CD8-positive, alpha-beta memory T cell (primary cell): Measurements from ENCODE around the gene MAPKAPK2. TPM values are rescaled to one million over a fixed set of nuclear protein-coding genes. Genes with fewer than 3 reads are reported as not detected.

ENCODE experiments used
- CTCF ChIA-PET: fragments of 350-600 bp; sonication (Branson Sonifier 250); formaldehyde crosslinking; loops from one replicate; lab custom pipeline; 2021; ENCODE audit warnings: antibody characterized with exemption; lab: Charles Lee
- POLR2A ChIA-PET: fragments of 350-600 bp; sonication (Branson Sonifier 250); formaldehyde crosslinking; loops from one replicate; lab custom pipeline; 2021; ENCODE audit warnings: antibody characterized with exemption; lab: Charles Lee
- DNase-seq, 5 donors: peaks; one replicate each; pipeline versions ENCODE4 v3.0.0 to v3.0.0-alpha.2; 2020 to 2022; ENCODE audit warnings: mixed read lengths in 1 of 5
- H3K27ac ChIP-seq: one replicate; pipeline ENCODE4 v1.7.0; 2013; ENCODE audit warnings: low read depth, mild to moderate bottlenecking, low read length, moderate library complexity
- H3K27me3 ChIP-seq: 2 replicates; pipeline ENCODE4 v1.7.0; 2013; ENCODE audit warnings: low read length, mild to moderate bottlenecking; ENCODE audit not compliant: insufficient read depth, poor library complexity, severe bottlenecking
- H3K36me3 ChIP-seq: 2 replicates; pipeline ENCODE4 v1.7.0; 2013; ENCODE audit warnings: mild to moderate bottlenecking, low read length, moderate library complexity; ENCODE audit not compliant: insufficient read depth
- H3K4me1 ChIP-seq: 2 replicates; pipeline ENCODE4 v1.7.0; 2013; ENCODE audit warnings: mild to moderate bottlenecking, low read length, moderate library complexity; ENCODE audit not compliant: insufficient read depth
- H3K4me3 ChIP-seq: 2 replicates; pipeline ENCODE4 v1.7.0; 2013; ENCODE audit warnings: mild to moderate bottlenecking, low read length
- H3K9me3 ChIP-seq: 2 replicates; pipeline ENCODE4 v1.7.0; 2013; ENCODE audit warnings: mild to moderate bottlenecking, low read length
- H3K27ac Mint-ChIP-seq, 8 donors: one replicate each; pipeline ENCODE4 v1.8.0; 2020 to 2021; ENCODE audit warnings: mixed read lengths in 8 of 8, mild to moderate bottlenecking in 6 of 8, inconsistent platforms in 3 of 8, moderate library complexity in 3 of 8
- H3K27me3 Mint-ChIP-seq, 2 donors: one replicate each; pipeline ENCODE4 v1.8.0; 2020 to 2021; ENCODE audit warnings: mixed read lengths in 2 of 2, mild to moderate bottlenecking in 1 of 2, moderate library complexity in 1 of 2
- H3K36me3 Mint-ChIP-seq, 3 donors: one replicate each; pipeline ENCODE4 v1.8.0; 2020 to 2021; ENCODE audit warnings: mixed read lengths in 3 of 3, inconsistent platforms in 1 of 3, mild to moderate bottlenecking in 1 of 3
- H3K4me1 Mint-ChIP-seq, 3 donors: one replicate each; pipeline ENCODE4 v1.8.0; 2020 to 2021; ENCODE audit warnings: mixed read lengths in 3 of 3, inconsistent platforms in 1 of 3, mild to moderate bottlenecking in 1 of 3
- H3K4me3 Mint-ChIP-seq, 7 donors: one replicate each; pipeline ENCODE4 v1.8.0; 2020 to 2021; ENCODE audit warnings: mixed read lengths in 7 of 7, mild to moderate bottlenecking in 6 of 7, moderate library complexity in 4 of 7, inconsistent platforms in 2 of 7
- H3K9me3 Mint-ChIP-seq, 5 donors: one replicate each; pipeline ENCODE4 v1.8.0; 2020 to 2022; ENCODE audit warnings: mixed read lengths in 5 of 5, mild to moderate bottlenecking in 3 of 5, moderate library complexity in 2 of 5, inconsistent platforms in 1 of 5
- polyA plus RNA-seq: library from polyadenylated mRNA; unstranded; fragments of 300-500 nt; fragmentation: Illumina TruSeq; gene quantifications from one replicate; pipeline ENCODE4 v1.2.3, GENCODE V29; 2021
- total RNA-seq, 2 experiments: library from RNA; stranded (reverse); gene quantifications; one replicate each; pipeline ENCODE4 v1.2.3, GENCODE V29; 2021

MAPKAPK2 gene
- total and polyA plus RNA-seq, 3 experiments from 2014 or later: 5.0 to 79.1 (median 78.4) TPM

DNA sequence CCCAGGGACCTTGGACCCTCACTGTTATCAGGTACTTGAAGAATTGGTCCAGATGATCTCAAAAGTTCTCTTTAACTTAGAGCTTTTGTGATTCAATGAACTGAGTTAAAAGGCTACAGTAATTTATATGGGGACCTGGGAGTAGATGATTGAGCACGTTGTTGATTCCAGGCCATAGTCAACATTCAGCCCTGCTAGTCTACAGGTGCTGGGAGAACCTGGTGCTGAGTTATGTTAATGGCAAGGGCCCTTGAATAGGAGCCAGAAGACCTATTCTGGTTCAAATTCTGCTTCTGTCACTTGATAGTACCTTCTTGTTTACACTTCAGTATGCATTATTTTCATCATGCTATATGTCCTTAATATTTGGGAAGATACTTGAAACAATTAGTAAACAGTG is 38.2 kb upstream of the MAPKAPK2 start:
- DNase-seq: no peak
- ChIA-PET CTCF (no interaction called here), POLR2A (no interaction called here)
- H3K9me3 Mint-ChIP-seq: no peaks in the 10 kb centered on the region
- H3K27ac Mint-ChIP-seq: no peak overlapping the region
- H3K36me3 Mint-ChIP-seq: peaks cover 0 to 4% (median 0%) of the 10 kb centered on the region in 3 donors
- Histone ChIP-seq H3K27me3 (no peaks in the 10 kb centered on the region), H3K4me1 (no peaks in the 10 kb centered on the region), H3K4me3 (no peak overlapping the region), H3K36me3 (no peaks in the 10 kb centered on the region), H3K9me3 (no peaks in the 10 kb centered on the region), H3K27ac (no peak overlapping the region)
- no peak overlapping the region for H3K4me3 Mint-ChIP-seq
- no peaks in the 10 kb centered on the region for H3K4me1 Mint-ChIP-seq
- H3K27me3 Mint-ChIP-seq: peaks cover 0 to 4% of the 10 kb centered on the region in 2 donors

DNA sequence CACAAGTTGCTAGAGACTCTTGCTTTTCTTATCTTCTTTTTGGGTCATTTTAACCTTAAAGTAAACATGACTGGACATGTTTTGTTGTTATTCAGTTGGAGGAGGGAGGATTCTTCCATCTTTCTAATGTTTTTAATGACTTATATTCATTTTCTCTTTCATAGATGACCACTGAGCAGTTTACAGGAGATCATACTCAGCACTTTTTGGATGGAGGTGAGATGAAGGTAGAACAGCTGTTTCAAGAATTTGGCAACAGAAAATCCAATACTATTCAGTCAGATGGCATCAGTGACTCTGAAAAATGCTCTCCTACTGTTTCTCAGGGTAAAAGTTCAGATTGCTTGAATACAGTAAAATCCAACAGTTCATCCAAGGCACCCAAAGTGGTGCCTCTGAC is 37.5 kb upstream of the MAPKAPK2 start:
- no peaks in the 10 kb centered on the region for H3K36me3 ChIP-seq
- no peaks in the 10 kb centered on the region for H3K9me3 ChIP-seq
- ChIA-PET POLR2A (no interaction called here), CTCF (interaction anchor here (1.4 kb wide), 1 partner anchor 17 kb away, joined by 6 read pairs; no protein-coding TSS in a partner anchor)
- Mint-ChIP-seq H3K27me3 (peaks cover 0 to 4% of the 10 kb centered on the region in 2 donors), H3K4me1 (no peaks in the 10 kb centered on the region), H3K9me3 (no peaks in the 10 kb centered on the region), H3K4me3 (no peak overlapping the region), H3K36me3 (peaks cover 0 to 4% (median 0%) of the 10 kb centered on the region in 3 donors), H3K27ac (no peak overlapping the region)
- DNase-seq: no peak
- H3K27me3 ChIP-seq: no peaks in the 10 kb centered on the region
- no peaks in the 10 kb centered on the region for H3K4me1 ChIP-seq
- no peak overlapping the region for H3K4me3 ChIP-seq
- no peak overlapping the region for H3K27ac ChIP-seq

DNA sequence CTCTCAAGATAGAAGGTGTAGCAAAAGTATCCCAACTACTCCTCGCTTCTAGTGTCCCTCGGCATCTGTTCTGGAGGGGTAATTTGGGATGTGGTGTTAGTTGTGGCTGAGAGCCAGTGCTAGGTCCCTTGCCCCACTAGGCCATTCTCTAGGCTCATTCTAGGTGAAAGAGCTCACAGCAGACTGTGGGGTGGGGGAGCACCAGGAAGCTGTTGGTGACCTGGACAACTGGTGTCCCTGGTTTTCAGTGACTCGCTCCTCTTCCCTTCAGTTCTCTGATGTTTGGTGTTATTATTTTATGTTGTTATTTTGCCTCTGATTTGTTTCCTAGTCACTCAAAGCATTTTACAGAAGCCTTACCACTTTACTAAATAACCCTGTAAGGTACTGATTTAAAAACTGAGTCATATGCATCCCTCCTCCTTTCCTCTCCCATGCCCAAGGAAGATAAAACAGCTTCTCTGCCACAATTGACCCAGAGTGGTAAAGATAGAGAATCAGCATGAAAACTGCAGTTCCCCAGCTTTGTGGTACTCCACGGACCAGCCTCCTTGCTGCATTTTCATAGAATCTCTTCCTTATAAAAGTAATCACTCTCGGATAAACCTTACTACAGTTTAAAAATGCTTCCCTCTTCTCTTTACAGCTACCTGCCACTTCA is 35.3 kb upstream of the MAPKAPK2 start:
- Mint-ChIP-seq H3K36me3 (peaks cover 0 to 4% (median 0%) of the 10 kb centered on the region in 3 donors), H3K9me3 (no peaks in the 10 kb centered on the region), H3K27me3 (peaks cover 0 to 2% of the 10 kb centered on the region in 2 donors), H3K4me1 (no peaks in the 10 kb centered on the region), H3K27ac (no peak overlapping the region), H3K4me3 (no peak overlapping the region)
- DNase-seq: no peak
- ChIA-PET POLR2A (interaction anchor here (0.6 kb wide), 1 partner anchor 96 kb away, joined by 4 read pairs; no protein-coding TSS in a partner anchor), CTCF (interaction anchor here (0.8 to 3.5 kb wide), 7 partner anchors 10 to 37 kb away, joined by 3 to 13 read pairs (median 4); partner anchors contain the start of genes DYRK3 and EIF2D)
- Histone ChIP-seq H3K36me3 (no peaks in the 10 kb centered on the region), H3K9me3 (no peaks in the 10 kb centered on the region), H3K27ac (no peak overlapping the region), H3K4me1 (no peaks in the 10 kb centered on the region), H3K27me3 (no peaks in the 10 kb centered on the region), H3K4me3 (no peak overlapping the region)

DNA sequence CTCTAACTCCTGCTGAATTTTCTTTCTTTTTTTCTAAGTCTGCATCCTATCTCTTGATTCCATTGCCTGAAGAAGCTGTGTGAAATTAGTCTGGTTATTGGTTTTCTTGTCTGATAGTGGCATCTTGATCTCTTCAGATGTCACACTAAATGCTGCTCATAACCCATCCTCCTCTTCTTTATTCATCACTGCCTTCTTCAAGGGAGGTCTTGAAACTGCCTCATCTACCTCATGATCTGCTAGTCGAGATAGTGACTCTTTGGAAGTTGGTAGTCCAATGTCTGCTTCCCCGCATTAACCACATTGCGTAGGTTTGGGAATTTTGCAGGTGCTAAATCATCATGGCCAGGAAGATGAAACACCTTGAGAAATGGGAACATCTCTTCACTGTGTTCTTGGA is 33.7 kb upstream of the MAPKAPK2 start:
- no peak for DNase-seq
- Mint-ChIP-seq H3K9me3 (no peaks in the 10 kb centered on the region), H3K27me3 (peaks cover 0 to 3% of the 10 kb centered on the region in 2 donors), H3K4me3 (no peak overlapping the region), H3K36me3 (peaks cover 0 to 4% (median 0%) of the 10 kb centered on the region in 3 donors), H3K27ac (no peak overlapping the region), H3K4me1 (no peaks in the 10 kb centered on the region)
- no peaks in the 10 kb centered on the region for H3K9me3 ChIP-seq
- H3K27ac ChIP-seq: no peak overlapping the region
- H3K4me3 ChIP-seq: no peak overlapping the region
- CTCF ChIA-PET: interaction anchor here (1.0 to 3.5 kb wide), 2 partner anchors 8 to 60 kb away, joined by 3 to 13 read pairs; no protein-coding TSS in a partner anchor
- H3K27me3 ChIP-seq: no peaks in the 10 kb centered on the region
- POLR2A ChIA-PET: no interaction called here
- no peaks in the 10 kb centered on the region for H3K36me3 ChIP-seq
- H3K4me1 ChIP-seq: no peaks in the 10 kb centered on the region

DNA sequence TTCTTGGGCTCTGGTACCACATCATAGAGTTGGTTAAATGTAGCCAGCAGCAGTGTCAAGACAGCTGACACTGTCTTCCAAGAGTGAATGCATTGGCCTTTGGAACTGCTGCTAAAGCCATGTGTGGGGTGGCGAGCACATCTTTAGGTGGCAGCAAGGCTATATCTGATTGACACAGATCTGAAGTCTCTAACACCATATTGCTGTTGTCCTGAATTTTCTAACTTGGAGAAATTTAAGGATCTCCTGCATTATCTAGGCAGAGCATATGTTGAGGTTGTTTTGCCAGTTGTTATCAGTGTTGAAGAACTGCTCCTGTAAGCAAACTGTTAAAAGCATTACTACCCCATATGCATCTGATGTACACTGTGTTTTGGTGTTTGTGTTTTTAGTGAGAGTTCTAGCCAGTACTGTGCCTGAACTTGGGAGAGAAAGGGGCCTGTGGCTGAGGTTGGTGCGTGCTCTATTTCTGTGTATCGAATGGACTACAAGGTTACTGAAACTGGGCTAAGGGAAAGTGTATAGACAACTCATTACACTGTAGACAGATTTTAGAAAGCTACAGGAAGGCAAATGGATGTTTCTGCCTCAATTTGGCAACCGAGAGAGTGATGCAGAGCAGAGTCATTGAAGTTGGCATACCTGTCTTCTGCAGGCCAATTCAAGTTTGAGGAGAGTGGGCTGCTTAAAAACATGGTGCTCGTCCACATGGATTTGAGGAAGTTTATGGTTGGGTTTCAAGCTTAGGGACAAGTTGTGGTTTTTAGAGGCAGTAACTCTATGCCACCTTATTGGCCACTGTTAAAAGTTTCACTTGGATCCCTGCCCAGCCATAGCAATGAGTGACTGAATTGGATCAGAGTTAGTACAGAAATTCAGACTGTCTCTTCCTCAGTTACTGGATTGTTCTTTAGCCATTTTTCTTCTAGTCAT is 32.5 kb upstream of the MAPKAPK2 start:
- Histone ChIP-seq H3K27me3 (no peaks in the 10 kb centered on the region), H3K4me1 (no peaks in the 10 kb centered on the region), H3K36me3 (no peaks in the 10 kb centered on the region), H3K27ac (peak overlapping the region; percentile 32), H3K4me3 (no peak overlapping the region), H3K9me3 (no peaks in the 10 kb centered on the region)
- Mint-ChIP-seq H3K4me3 (no peak overlapping the region), H3K4me1 (no peaks in the 10 kb centered on the region), H3K36me3 (peaks cover 0 to 4% (median 0%) of the 10 kb centered on the region in 3 donors), H3K27me3 (peaks cover 3 to 4% of the 10 kb centered on the region in 2 donors), H3K27ac (no peak overlapping the region), H3K9me3 (no peaks in the 10 kb centered on the region)
- no peak for DNase-seq
- POLR2A ChIA-PET: no interaction called here
- CTCF ChIA-PET: no interaction called here

DNA sequence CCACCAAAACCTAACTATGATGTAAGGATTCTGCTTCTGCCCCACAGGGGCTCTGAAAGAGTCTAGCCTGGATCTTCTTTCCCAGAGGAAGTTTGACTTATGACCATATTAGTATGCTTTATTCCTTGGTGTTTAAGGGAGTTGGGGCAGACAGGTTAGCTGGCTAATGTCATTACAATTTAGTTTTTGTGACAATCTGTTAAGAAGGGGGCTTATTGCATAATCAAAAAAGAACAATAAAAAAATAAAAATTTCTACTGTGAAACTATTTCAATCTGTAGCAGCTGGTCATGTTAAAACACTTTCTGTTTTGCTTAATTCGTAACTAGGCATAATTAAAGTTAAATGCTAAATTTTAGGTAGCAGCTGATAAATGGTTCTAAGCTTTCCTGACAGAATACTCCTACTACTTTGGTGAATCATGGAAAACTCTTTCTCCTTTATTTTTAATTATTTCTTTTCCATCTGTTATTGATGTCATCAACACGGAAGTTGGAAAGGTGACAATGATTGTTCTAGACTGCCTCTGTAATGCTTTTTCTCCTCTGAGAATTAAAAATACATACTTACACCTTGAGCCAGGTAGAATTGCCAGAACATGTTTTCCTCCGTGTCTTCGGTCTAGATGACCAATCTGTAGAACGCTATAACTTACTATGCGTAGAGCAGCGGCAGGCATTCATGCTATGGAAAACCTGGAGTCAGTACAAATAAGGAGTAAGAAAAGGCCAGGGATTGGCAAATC is 30.8 kb upstream of the MAPKAPK2 start:
- Histone ChIP-seq H3K9me3 (no peaks in the 10 kb centered on the region), H3K27me3 (peaks cover 7% of the 10 kb centered on the region), H3K4me1 (peaks cover 4% of the 10 kb centered on the region), H3K27ac (no peak overlapping the region), H3K4me3 (no peak overlapping the region), H3K36me3 (no peaks in the 10 kb centered on the region)
- H3K27ac Mint-ChIP-seq: peak overlapping the region in 1 of 8 donors; percentile 24
- H3K4me3 Mint-ChIP-seq: no peak overlapping the region
- no peaks in the 10 kb centered on the region for H3K36me3 Mint-ChIP-seq
- no peaks in the 10 kb centered on the region for H3K9me3 Mint-ChIP-seq
- no peak for DNase-seq
- ChIA-PET POLR2A (no interaction called here), CTCF (interaction anchor here (0.8 to 1.2 kb wide), 5 partner anchors 10 to 163 kb away, joined by 3 to 4 read pairs (median 3); partner anchors contain the start of gene DYRK3)
- H3K27me3 Mint-ChIP-seq: peaks cover 12 to 21% of the 10 kb centered on the region in 2 donors
- peaks cover 3 to 10% (median 6%) of the 10 kb centered on the region in 3 donors for H3K4me1 Mint-ChIP-seq

DNA sequence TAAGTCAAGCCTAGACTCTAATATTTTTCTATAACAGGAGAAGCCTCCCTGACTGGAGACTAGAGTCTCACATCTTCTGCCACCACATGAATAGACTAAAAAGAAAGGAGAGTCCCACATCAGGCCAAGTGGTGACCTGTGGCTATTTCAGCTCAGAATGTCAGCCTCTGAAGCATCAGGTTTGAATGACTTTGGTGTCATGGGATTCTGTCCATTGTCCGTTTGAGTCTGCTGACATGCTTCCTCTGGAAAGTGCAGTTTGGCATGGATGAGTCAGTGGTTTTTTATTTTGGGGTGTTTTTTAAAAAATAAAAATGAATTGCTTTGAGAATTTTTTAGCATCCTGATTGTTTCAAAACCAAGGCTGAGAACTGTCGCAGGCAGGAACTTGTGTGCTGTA is 29.9 kb upstream of the MAPKAPK2 start:
- no peak for DNase-seq
- H3K36me3 ChIP-seq: no peaks in the 10 kb centered on the region
- no peaks in the 10 kb centered on the region for H3K9me3 ChIP-seq
- CTCF ChIA-PET: interaction anchor here (0.8 to 0.9 kb wide), 3 partner anchors 9 to 164 kb away, joined by 3 read pairs; partner anchors contain the start of gene DYRK3
- H3K4me3 ChIP-seq: no peak overlapping the region
- Mint-ChIP-seq H3K27ac (no peak overlapping the region), H3K4me3 (no peak overlapping the region), H3K4me1 (peaks cover 3 to 10% (median 6%) of the 10 kb centered on the region in 3 donors), H3K36me3 (no peaks in the 10 kb centered on the region), H3K9me3 (no peaks in the 10 kb centered on the region), H3K27me3 (peaks cover 13 to 21% of the 10 kb centered on the region in 2 donors)
- H3K4me1 ChIP-seq: peaks cover 4% of the 10 kb centered on the region
- H3K27ac ChIP-seq: no peak overlapping the region
- POLR2A ChIA-PET: no interaction called here
- H3K27me3 ChIP-seq: peaks cover 7% of the 10 kb centered on the region
